Peyer's patch (tissue), 4 donors: ENCODE data around the gene KIAA1671. TPM values are rescaled to one million over a fixed set of nuclear protein-coding genes. Genes with fewer than 3 reads are reported as not detected.

Source experiments
- DNase-seq, 3 donors: peaks; one replicate each; pipeline ENCODE4 v3.0.0-alpha.2; 2017 to 2019
- H3K27ac ChIP-seq, 4 donors: fragments of 200-600 bp; sonication (generic); one replicate each; pipeline ENCODE4 v1.5.1; 2016 to 2019
- H3K27me3 ChIP-seq, 2 donors: fragments of 200-600 bp; sonication (generic); one replicate each; pipeline ENCODE4 v1.5.1; 2019
- H3K36me3 ChIP-seq, 3 donors: fragments of 200-600 bp; sonication (generic); one replicate each; pipeline ENCODE4 v1.5.1; 2016 to 2019
- H3K4me1 ChIP-seq, 4 donors: fragments of 200-600 bp; sonication (generic); one replicate each; pipeline ENCODE4 v1.5.1; 2016 to 2019
- H3K4me3 ChIP-seq, 4 donors: fragments of 200-600 bp; sonication (generic); 1 replicate in 3 of 4; 2 replicates in 1 of 4; pipeline ENCODE4 v1.5.1; 2016 to 2019; ENCODE audit warnings: mild to moderate bottlenecking in 1 of 4
- H3K9me3 ChIP-seq, 4 donors: fragments of 200-600 bp; sonication (generic); one replicate each; pipeline ENCODE4 v1.5.1; 2016 to 2019; ENCODE audit warnings: mild to moderate bottlenecking in 1 of 4
- POLR2A ChIP-seq, 2 donors: fragments of 450-650 bp; IDR thresholded peaks; one replicate each; pipeline ENCODE4 v1.5.1; 2017; ENCODE audit warnings: antibody characterized with exemption in 2 of 2, mild to moderate bottlenecking in 2 of 2, moderate library complexity in 2 of 2
- total RNA-seq, 4 donors: library from RNA; depleted of rRNA; stranded (reverse); fragments of >200 nt; gene quantifications; one replicate each; pipeline ENCODE4 v1.1.0, GENCODE V29; 2016
- TF ChIP-seq, protein P1 (sequence below), 6 experiments: fragments of 450-650 bp in 4 of 6; fragments of 200-600 bp in 2 of 6; sonication (generic) in 1 of 6; IDR thresholded peaks; one replicate each; pipeline ENCODE4 v1.5.1; 2017 to 2019; ENCODE audit warnings: antibody characterized with exemption in 6 of 6, mild to moderate bottlenecking in 3 of 6, moderate library complexity in 1 of 6

KIAA1671 gene
- total RNA-seq, 4 donors from 2014 or later = 41.3 to 149 (median 113) TPM

DNA sequence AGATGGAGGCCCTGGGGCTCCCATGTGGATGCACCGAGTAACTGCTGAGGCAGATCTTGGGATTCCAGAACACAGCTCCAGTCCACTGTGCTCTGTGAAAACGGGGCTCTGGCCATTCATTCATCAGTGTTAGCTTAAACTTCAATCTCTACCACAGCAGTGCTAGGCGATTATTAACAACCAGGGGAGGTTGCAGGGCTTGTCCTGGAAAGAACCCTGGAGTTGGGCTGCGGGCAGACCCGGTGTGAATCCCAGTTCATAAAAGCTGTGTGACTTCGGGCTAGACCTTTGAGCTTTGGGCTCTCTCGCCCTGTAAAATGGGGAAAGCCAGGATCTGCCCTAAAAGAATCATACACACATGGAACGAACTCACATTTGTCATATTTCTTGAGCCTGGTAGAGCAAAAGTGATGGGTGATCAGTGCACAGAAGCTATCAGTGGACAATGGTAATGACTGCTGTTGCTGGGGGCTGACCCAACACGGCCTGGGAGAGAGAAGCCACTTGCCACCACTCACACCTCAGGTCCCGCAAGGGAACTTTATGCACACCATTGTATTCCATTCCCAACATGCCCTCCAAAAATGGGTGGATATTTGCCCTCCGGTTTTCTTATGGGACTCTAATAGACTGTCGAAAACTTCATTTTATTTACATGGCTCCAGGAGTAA is 231.6 kb downstream of the KIAA1671 start:
- Histone ChIP-seq H3K4me3 (no peak overlapping the region), H3K4me1 (no peaks in the 10 kb centered on the region), H3K27me3 (no peaks in the 10 kb centered on the region), H3K9me3 (peaks cover 0 to 4% (median 0%) of the 10 kb centered on the region in 4 donors), H3K27ac (no peak overlapping the region), H3K36me3 (peaks cover 0 to 61% (median 0%) of the 10 kb centered on the region in 3 donors)
- TF ChIP-seq, protein P1, sequence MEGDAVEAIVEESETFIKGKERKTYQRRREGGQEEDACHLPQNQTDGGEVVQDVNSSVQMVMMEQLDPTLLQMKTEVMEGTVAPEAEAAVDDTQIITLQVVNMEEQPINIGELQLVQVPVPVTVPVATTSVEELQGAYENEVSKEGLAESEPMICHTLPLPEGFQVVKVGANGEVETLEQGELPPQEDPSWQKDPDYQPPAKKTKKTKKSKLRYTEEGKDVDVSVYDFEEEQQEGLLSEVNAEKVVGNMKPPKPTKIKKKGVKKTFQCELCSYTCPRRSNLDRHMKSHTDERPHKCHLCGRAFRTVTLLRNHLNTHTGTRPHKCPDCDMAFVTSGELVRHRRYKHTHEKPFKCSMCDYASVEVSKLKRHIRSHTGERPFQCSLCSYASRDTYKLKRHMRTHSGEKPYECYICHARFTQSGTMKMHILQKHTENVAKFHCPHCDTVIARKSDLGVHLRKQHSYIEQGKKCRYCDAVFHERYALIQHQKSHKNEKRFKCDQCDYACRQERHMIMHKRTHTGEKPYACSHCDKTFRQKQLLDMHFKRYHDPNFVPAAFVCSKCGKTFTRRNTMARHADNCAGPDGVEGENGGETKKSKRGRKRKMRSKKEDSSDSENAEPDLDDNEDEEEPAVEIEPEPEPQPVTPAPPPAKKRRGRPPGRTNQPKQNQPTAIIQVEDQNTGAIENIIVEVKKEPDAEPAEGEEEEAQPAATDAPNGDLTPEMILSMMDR (IDR thresholded peaks at IDR 0.05) = no peak
- TF ChIP-seq POLR2A (IDR thresholded peaks at IDR 0.05) = no peak
- DNase-seq = no peak

DNA sequence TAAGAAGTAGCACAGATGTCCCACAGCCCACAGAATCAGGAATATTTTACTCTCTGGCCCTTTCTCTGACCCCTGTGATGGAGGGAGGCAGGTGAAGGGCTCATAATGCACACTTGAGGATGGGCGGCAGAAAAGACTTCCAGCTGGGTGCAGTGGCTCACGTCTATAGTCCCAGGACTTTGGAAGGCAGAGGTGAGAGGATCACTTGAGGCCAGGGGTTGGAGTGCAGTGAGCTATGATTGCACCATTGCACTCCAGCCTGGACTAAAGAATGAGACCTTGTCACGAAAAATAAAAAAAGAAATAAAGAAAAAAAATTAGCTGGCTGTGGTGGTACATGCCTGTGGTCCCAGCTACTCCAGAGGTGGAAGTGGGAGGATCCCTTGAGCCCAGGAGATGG is 233.6 kb downstream of the KIAA1671 start:
- H3K27ac ChIP-seq = no peak overlapping the region
- no peaks in the 10 kb centered on the region for H3K9me3 ChIP-seq
- peaks cover 0 to 63% (median 0%) of the 10 kb centered on the region in 3 donors for H3K36me3 ChIP-seq
- no peaks in the 10 kb centered on the region for H3K4me1 ChIP-seq
- no peaks in the 10 kb centered on the region for H3K27me3 ChIP-seq
- TF ChIP-seq, protein P1 (IDR thresholded peaks at IDR 0.05) = no peak
- TF ChIP-seq POLR2A (IDR thresholded peaks at IDR 0.05) = no peak
- H3K4me3 ChIP-seq = no peak overlapping the region
- no peak for DNase-seq

DNA sequence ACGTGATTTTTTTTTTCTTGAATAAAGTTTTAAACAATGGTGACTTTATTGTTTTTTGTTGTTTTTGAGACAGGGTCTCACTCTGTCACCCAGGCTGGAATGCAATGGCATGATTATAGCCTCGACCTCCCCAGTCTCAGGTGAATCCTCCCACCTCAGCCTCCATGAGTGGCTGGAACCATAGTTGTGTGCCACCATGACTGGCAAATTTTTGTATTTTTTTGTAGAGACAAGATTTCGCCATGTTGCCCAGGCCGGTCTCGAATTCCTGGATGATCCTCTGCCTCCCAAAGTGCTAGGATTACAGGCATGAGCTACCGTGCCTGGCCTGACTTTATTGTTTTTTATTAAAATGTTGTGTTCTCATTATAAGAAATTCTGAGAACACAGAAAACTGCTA is 235.0 kb downstream of the KIAA1671 start:
- no peak for DNase-seq
- Histone ChIP-seq H3K36me3 (peaks cover 0 to 69% (median 0%) of the 10 kb centered on the region in 3 donors), H3K4me3 (no peak overlapping the region)

DNA sequence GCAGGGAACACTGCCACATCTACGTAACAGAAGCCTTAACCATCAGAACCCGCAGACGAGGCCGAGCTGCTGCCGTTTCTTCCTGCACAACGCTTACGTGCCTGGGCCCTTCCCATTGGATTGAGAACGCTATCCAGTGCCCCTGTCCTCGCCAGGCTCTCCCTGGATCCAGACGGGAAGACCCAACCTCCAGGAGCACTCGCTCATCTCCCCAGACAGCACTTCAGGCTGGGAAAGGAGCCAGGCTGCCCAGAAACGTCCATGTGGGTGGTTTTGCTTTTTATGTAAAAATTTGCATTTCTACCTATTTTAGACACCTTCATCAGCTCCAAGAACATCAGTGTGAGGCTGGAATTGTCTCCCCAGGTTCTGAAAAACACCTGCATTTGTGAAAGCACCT is 239.9 kb downstream of the KIAA1671 start:
- Histone ChIP-seq H3K4me3 (no peak overlapping the region), H3K27ac (no peak overlapping the region), H3K27me3 (no peaks in the 10 kb centered on the region), H3K36me3 (peaks cover 0 to 67% (median 0%) of the 10 kb centered on the region in 3 donors), H3K4me1 (no peaks in the 10 kb centered on the region), H3K9me3 (no peaks in the 10 kb centered on the region)
- no peak for DNase-seq
- TF ChIP-seq, protein P1 (IDR thresholded peaks at IDR 0.05) = no peak
- no peak for TF ChIP-seq POLR2A (IDR thresholded peaks at IDR 0.05)

More for the DNA sequence above, 235.0 kb downstream of the KIAA1671 start:
- H3K27me3 ChIP-seq = no peaks in the 10 kb centered on the region
- no peaks in the 10 kb centered on the region for H3K4me1 ChIP-seq
- no peaks in the 10 kb centered on the region for H3K9me3 ChIP-seq
- H3K27ac ChIP-seq = no peak overlapping the region
- TF ChIP-seq, protein P1 (IDR thresholded peaks at IDR 0.05) = no peak
- TF ChIP-seq POLR2A (IDR thresholded peaks at IDR 0.05) = no peak

DNA sequence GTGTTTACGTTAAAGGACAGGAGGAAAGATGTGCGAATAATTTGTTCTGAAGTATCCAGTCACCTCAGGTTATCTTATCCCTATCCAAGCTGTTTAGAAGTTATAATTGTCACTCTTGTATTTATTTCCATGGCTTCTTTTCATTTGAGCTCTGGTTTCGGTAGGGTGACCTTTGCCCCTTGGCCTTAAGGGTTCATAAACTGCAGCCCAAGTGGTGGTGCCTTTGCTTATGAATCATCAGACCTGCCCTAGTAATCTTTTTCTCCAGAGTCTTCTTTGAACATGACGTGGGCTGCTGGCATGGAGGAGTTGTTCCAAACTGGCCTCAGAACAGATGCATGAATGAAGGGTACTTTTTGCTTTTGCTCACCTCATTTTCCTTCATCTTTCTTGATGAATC is 240.6 kb downstream of the KIAA1671 start:
- Histone ChIP-seq H3K4me3 (no peak overlapping the region), H3K4me1 (no peaks in the 10 kb centered on the region), H3K9me3 (no peaks in the 10 kb centered on the region), H3K27ac (no peak overlapping the region), H3K27me3 (no peaks in the 10 kb centered on the region), H3K36me3 (peaks cover 0 to 75% (median 0%) of the 10 kb centered on the region in 3 donors)
- DNase-seq = peak in 1 of 3 donors; percentile 53
- TF ChIP-seq, protein P1 (IDR thresholded peaks at IDR 0.05) = no peak
- TF ChIP-seq POLR2A (IDR thresholded peaks at IDR 0.05) = no peak
